Loucy (cell line): ENCODE data around the gene SLC5A3.

Source experiments
- CTCF ChIP-seq: fragments of 200-600 bp; sonication (generic); conservative IDR thresholded peaks from 2 replicates; pipeline ENCODE4 v1.5.1; 2014; ENCODE audit warnings: mild to moderate bottlenecking, antibody characterized with exemption, low read length
- EZH2phosphoT487 ChIP-seq: fragments of 200-600 bp; IDR thresholded peaks from 2 replicates; pipeline ENCODE4 v1.6.1; 2018; ENCODE audit warnings: antibody characterized with exemption, mild to moderate bottlenecking, moderate library complexity, borderline replicate concordance

DNA sequence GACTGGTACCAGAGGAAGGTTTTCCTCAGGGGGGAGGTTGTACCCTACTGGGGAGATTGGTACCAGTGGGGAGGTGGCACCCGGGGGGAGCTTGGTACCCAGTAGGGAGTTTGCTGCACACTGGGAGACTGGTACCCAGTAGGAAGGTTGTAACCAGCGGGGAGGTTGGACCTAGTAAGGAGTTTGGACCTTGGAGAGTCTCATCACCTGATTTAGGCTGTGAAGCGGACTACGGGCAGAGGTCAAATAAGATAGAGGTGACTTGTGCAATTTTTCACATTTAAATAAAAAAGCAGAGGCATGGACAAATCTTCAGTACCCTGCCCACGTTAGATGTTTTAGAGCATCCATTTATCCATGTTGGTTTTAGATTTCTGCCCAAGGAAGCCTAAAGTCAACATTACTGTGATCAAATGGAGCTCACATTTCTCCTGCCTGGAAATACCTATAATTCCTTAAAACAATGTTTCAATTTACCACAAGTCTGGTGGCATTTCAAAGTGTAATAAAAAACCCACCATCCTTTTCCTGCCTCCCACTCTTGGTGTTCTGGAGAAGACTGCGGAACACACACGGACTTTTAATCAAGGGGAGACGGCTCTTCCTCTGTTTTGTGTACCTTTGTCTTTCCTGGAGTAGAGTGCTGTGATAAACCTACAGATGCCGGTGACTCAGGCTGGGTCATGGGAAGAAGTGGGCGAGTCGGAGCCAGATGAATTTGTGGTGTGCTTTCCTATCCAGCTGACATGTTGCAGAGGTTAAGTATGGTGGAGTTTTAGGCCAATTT is 36.2 kb upstream of the SLC5A3 start:
- TF ChIP-seq CTCF (no peak), EZH2phosphoT487 (no peak)
